HCT116 (cell line): ENCODE results near the gene FFAR4. TPM values are rescaled to one million over a fixed set of nuclear protein-coding genes. Genes with fewer than 3 reads are reported as not detected.

Experiments
- ATAC-seq: fragments of 200-7000 bp; cut with Tn5 transposase; 2 replicates; pipeline ENCODE4 v1.9.1; 2020; ENCODE audit warnings: mild to moderate bottlenecking, moderate library complexity
- BruUV-seq: library from RNA; stranded (reverse); fragments of 400-500 nt; replicated peaks from 2 replicates; lab custom pipeline; 2021; lab: Mats Ljungman, UMichigan
- CTCF ChIA-PET: fragments of 300-600 bp; sonication (Branson Sonifier 250); formaldehyde crosslinking; loops from one replicate; lab custom pipeline; 2021; ENCODE audit warnings: antibody characterized with exemption; lab: Charles Lee
- POLR2A ChIA-PET: fragments of 300-600, 350-600 bp; sonication (Branson Sonifier 250); formaldehyde crosslinking; loops from one replicate; lab custom pipeline; 2021; ENCODE audit warnings: antibody characterized with exemption; lab: Charles Lee
- RAD21 ChIA-PET, 2 experiments: fragments of 300-600 bp; sonication (Branson Sonifier 250); formaldehyde crosslinking; loops; one replicate each; lab custom pipeline; 2023; ENCODE audit warnings: low total read pairs in 2 of 2; ENCODE audit not compliant: uncharacterized antibody in 2 of 2, unreplicated experiment in 2 of 2, low non-redundant PET in 1 of 2; lab: Charles Lee
- DNase-seq: peaks from one replicate; pipeline ENCODE4 v3.0.0-alpha.2; 2010; ENCODE audit warnings: low read depth, low spot score
- H2AFZ ChIP-seq: fragments of 200-600 bp; shearing (Covaris generic), sonication (generic); 2 replicates; pipeline ENCODE4 v1.6.1; 2017; ENCODE audit warnings: low read depth, mixed run types, mixed read lengths, antibody characterized with exemption, low read length; ENCODE audit not compliant: poor library complexity, severe bottlenecking
- H3K27ac ChIP-seq: 2 replicates; pipeline ENCODE4 v1.5.1; 2012; ENCODE audit warnings: low read depth, low read length
- H3K27me3 ChIP-seq: fragments of 200-600 bp; sonication (generic); 2 replicates; pipeline ENCODE4 v1.6.1; 2016; ENCODE audit warnings: mixed run types, low read length, mixed read lengths; ENCODE audit not compliant: insufficient read depth
- H3K36me3 ChIP-seq, 2 experiments: fragments of 200-500 bp in 1 of 2; fragments of 200-600 bp in 1 of 2; sonication (Bioruptor generic) in 1 of 2; sonication (generic) in 1 of 2; 2 replicates each; pipeline versions ENCODE4 v1.5.1 to v1.6.1; 2014 to 2016; ENCODE audit warnings: low read length in 2 of 2, inconsistent platforms in 1 of 2, mixed read lengths in 1 of 2, mixed run types in 1 of 2; ENCODE audit not compliant: insufficient read depth in 2 of 2, control insufficient read depth in 1 of 2
- H3K4me1 ChIP-seq, 2 experiments: fragments of 200-600 bp in 1 of 2; sonication (generic) in 1 of 2; 2 replicates each; pipeline versions ENCODE4 v1.5.1 to v1.6.1; 2012 to 2017; ENCODE audit warnings: low read length in 2 of 2, inconsistent platforms in 1 of 2, mild to moderate bottlenecking in 1 of 2, mixed read lengths in 1 of 2, mixed run types in 1 of 2, moderate library complexity in 1 of 2; ENCODE audit not compliant: insufficient read depth in 2 of 2, control insufficient read depth in 1 of 2
- H3K4me2 ChIP-seq: fragments of 200-600 bp; sonication (generic); 2 replicates; pipeline ENCODE4 v1.6.1; 2017; ENCODE audit warnings: mixed run types, low read length, mixed read lengths
- H3K4me3 ChIP-seq, 2 experiments: fragments of 200-600 bp in 1 of 2; sonication (generic) in 1 of 2; replicated peaks in 1 of 2; 2 replicates each; pipeline ENCODE4 v1.5.1; 2011 to 2016; ENCODE audit warnings: low read length in 2 of 2, control low read depth in 1 of 2, low read depth in 1 of 2, mild to moderate bottlenecking in 1 of 2, mixed read lengths in 1 of 2, mixed run types in 1 of 2
- H3K79me2 ChIP-seq: fragments of 200-600 bp; sonication (generic); 2 replicates; pipeline ENCODE4 v1.6.1; 2017; ENCODE audit warnings: mild to moderate bottlenecking, mixed run types, low read length, moderate library complexity, mixed read lengths; ENCODE audit not compliant: insufficient read depth
- H3K9ac ChIP-seq: fragments of 200-600 bp; sonication (generic); 2 replicates; pipeline ENCODE4 v1.6.1; 2016; ENCODE audit warnings: low read length, mixed read lengths
- H3K9me2 ChIP-seq: fragments of 200-600 bp; sonication (generic), shearing (Covaris generic); 2 replicates; pipeline ENCODE4 v1.6.1; 2017; ENCODE audit warnings: mixed run types, mild to moderate bottlenecking, moderate library complexity; ENCODE audit not compliant: insufficient read depth
- H3K9me3 ChIP-seq, 2 experiments: fragments of 200-500 bp in 1 of 2; fragments of 200-600 bp in 1 of 2; sonication (Bioruptor generic) in 1 of 2; sonication (generic) in 1 of 2; 2 replicates each; pipeline ENCODE4 v1.6.1; 2014 to 2017; ENCODE audit warnings: low read length in 2 of 2, mixed read lengths in 2 of 2, inconsistent platforms in 1 of 2, low read depth in 1 of 2, mild to moderate bottlenecking in 1 of 2, mixed run types in 1 of 2, moderate library complexity in 1 of 2; ENCODE audit not compliant: control insufficient read depth in 1 of 2, insufficient read depth in 1 of 2
- H4K20me1 ChIP-seq: fragments of 200-600 bp; sonication (generic), shearing (Covaris generic); 2 replicates; pipeline ENCODE4 v1.6.1; 2017; ENCODE audit warnings: mixed run types, mild to moderate bottlenecking, moderate library complexity; ENCODE audit not compliant: insufficient read depth
- CBX3 ChIP-seq: IDR thresholded peaks from 2 replicates; pipeline ENCODE4 v1.6.1; 2012; ENCODE audit warnings: low read depth
- CEBPB ChIP-seq: IDR thresholded peaks from 2 replicates; pipeline ENCODE4 v1.6.1; 2012; ENCODE audit warnings: low read depth
- CTCF ChIP-seq, 3 experiments: fragments of 200-600 bp in 1 of 3; sonication (generic) in 1 of 3; IDR thresholded peaks in 2 of 3; conservative IDR thresholded peaks in 1 of 3; 2 replicates each; pipeline ENCODE4 v1.5.1; 2012 to 2017; ENCODE audit warnings: low read depth in 2 of 3, low read length in 2 of 3, antibody characterized with exemption in 1 of 3, borderline replicate concordance in 1 of 3, control low read depth in 1 of 3, mild to moderate bottlenecking in 1 of 3, mixed read lengths in 1 of 3, mixed run types in 1 of 3, moderate library complexity in 1 of 3; ENCODE audit not compliant: insufficient read depth in 1 of 3
- EGR1 ChIP-seq: IDR thresholded peaks from 2 replicates; pipeline ENCODE4 v1.6.1; 2012; ENCODE audit warnings: low read depth
- ELF1 ChIP-seq: IDR thresholded peaks from 2 replicates; pipeline ENCODE4 v1.6.1; 2012; ENCODE audit warnings: low read depth, borderline replicate concordance
- EZH2phosphoT487 ChIP-seq: fragments of 200-600 bp; IDR thresholded peaks from 2 replicates; pipeline ENCODE4 v1.6.1; 2018; ENCODE audit warnings: antibody characterized with exemption, borderline replicate concordance
- MAX ChIP-seq: IDR thresholded peaks from 2 replicates; pipeline ENCODE4 v1.6.1; 2012
- POLR2AphosphoS5 ChIP-seq: IDR thresholded peaks from 2 replicates; pipeline ENCODE4 v1.6.1; 2011; ENCODE audit warnings: mild to moderate bottlenecking, low read depth, low read length, moderate library complexity
- RAD21 ChIP-seq: IDR thresholded peaks from 2 replicates; pipeline ENCODE4 v1.6.1; 2012; ENCODE audit warnings: low read depth, mild to moderate bottlenecking
- SIN3A ChIP-seq: IDR thresholded peaks from 2 replicates; pipeline ENCODE4 v1.6.1; 2012; ENCODE audit warnings: low read depth
- SRF ChIP-seq: IDR thresholded peaks from 2 replicates; pipeline ENCODE4 v1.6.1; 2012; ENCODE audit warnings: low read depth
- TCF7L2 ChIP-seq: IDR thresholded peaks from 2 replicates; pipeline ENCODE4 v1.7.0; 2011; ENCODE audit warnings: borderline replicate concordance, inconsistent platforms; ENCODE audit not compliant: insufficient read depth, insufficient read length; ENCODE audit errors: extremely low read depth
- YY1 ChIP-seq: IDR thresholded peaks from 2 replicates; pipeline ENCODE4 v1.6.1; 2011; ENCODE audit warnings: low read length, low read depth, moderate library complexity, mild to moderate bottlenecking; ENCODE audit not compliant: insufficient replicate concordance; ENCODE audit errors: extremely low read depth
- ZFX ChIP-seq: fragments of 450-650 bp; IDR thresholded peaks from 2 replicates; pipeline ENCODE4 v1.6.1; 2017
- ZNF274 ChIP-seq: fragments of 200-500 bp; sonication (Bioruptor generic); IDR thresholded peaks from 2 replicates; pipeline ENCODE4 v1.6.1; 2014; ENCODE audit warnings: mild to moderate bottlenecking, low read depth, low read length, inconsistent platforms
- intact Hi-C: fragments of 100-400 bp; cut with micrococcal nuclease; formaldehyde crosslinking; loops from 2 replicates; pipeline ENCODE4 v1.10.0; 2022
- total RNA-seq: library from RNA; stranded (reverse); gene quantifications from one replicate; pipeline ENCODE4 v1.2.1, GENCODE V29; 2021; ENCODE audit not compliant: unreplicated experiment
- TF ChIP-seq, protein P1 (sequence below): IDR thresholded peaks from 2 replicates; pipeline ENCODE4 v1.6.1; 2012

FFAR4 gene
- total RNA-seq, 1 experiment from 2014 or later, result not detected

DNA sequence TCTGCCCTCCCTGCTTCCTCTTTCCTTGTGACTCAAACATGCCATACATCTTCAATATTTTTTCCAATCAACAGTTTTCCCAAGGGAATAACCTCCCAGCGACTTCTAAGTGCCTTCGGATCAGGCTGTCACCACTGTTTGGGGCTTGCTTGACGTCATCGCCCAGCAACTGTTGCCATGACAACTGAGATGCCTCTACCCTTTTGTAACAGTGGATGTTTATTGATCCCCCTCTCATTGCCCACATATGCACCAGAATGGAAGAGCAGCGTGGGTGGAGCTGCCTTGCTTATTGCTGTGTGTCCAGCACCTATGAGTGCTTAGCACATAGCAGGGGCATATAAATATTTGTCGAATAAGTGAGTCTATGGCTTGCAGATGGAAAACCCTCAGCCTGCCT lies 14.4 kb downstream of the FFAR4 start:
- ChIA-PET CTCF (no interaction called here), RAD21 (no interaction called here), POLR2A (no interaction called here)
- no peaks in the 10 kb centered on the region for H4K20me1 ChIP-seq
- H3K4me2 ChIP-seq, result no peak overlapping the region
- H3K9ac ChIP-seq, result no peak overlapping the region
- peaks cover 0 to 4% of the 10 kb centered on the region in 2 experiments; a peak in 1 of 4 replicates for H3K9me3 ChIP-seq
- no peaks in the 10 kb centered on the region for H3K36me3 ChIP-seq
- H3K9me2 ChIP-seq, result no peaks in the 10 kb centered on the region
- H3K27ac ChIP-seq, result no peak overlapping the region
- no peaks in the 10 kb centered on the region for H3K27me3 ChIP-seq
- TF ChIP-seq EZH2phosphoT487, result no peak
- no peak for TF ChIP-seq CTCF (IDR thresholded peaks at IDR 0.05 in 2 of 3, conservative IDR thresholded peaks at IDR 0.05 in 1 of 3; ENCODE audit: borderline replicate concordance in 1 of 3, insufficient read depth in 1 of 3, low read depth in 2 of 3, low read length in 2 of 3)
- TF ChIP-seq SRF, result no peak
- TF ChIP-seq EGR1, result no peak
- no peak for TF ChIP-seq TCF7L2
- TF ChIP-seq ZNF274, result no peak
- no peak for TF ChIP-seq MAX
- TF ChIP-seq ZFX, result no peak
- H3K4me3 ChIP-seq, result no peak overlapping the region
- ATAC-seq (no peak), DNase-seq (no peak)
- BruUV-seq, result no TSS peak
- H2AFZ ChIP-seq, result no peak overlapping the region
- no peaks in the 10 kb centered on the region for H3K79me2 ChIP-seq
- intact Hi-C loops, result no loop called here
- H3K4me1 ChIP-seq, result peaks cover 6 to 22% of the 10 kb centered on the region in 2 experiments; a peak in 2 of 4 replicates

DNA sequence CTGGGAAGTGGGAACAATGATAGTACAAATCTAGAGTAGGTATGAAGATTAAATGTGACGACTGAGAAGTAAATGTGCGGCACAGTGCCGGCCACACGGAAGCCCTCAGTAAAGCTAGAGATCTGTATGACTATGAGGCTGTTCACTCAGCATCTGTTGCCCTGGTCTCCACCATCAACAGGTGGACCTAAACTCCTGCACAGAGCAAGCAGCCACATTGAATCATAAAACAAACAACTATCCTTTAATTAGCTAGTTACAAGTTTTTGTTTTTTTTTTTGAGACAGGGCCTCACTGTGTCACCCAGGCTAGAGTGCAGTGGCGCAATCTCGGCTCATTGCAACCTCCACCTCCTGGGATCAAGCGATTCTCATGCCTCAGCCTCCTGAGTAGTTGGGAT lies 18.0 kb downstream of the FFAR4 start:
- ChIA-PET CTCF (interaction anchor here (1.6 kb wide), 1 partner anchor 30 kb away, joined by 3 read pairs; no protein-coding TSS in a partner anchor), RAD21 (no interaction called here), POLR2A (no interaction called here)
- H3K27ac ChIP-seq, result no peak overlapping the region
- H3K4me1 ChIP-seq, result peaks cover 0 to 2% of the 10 kb centered on the region in 2 experiments; a peak in 2 of 4 replicates
- no peak overlapping the region for H2AFZ ChIP-seq
- no peak for TF ChIP-seq ELF1
- TF ChIP-seq SRF, result no peak
- TF ChIP-seq CEBPB, result no peak
- TF ChIP-seq, protein P1, sequence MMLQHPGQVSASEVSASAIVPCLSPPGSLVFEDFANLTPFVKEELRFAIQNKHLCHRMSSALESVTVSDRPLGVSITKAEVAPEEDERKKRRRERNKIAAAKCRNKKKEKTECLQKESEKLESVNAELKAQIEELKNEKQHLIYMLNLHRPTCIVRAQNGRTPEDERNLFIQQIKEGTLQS, result no peak
- TF ChIP-seq EGR1, result no peak
- TF ChIP-seq POLR2AphosphoS5, result no peak
- TF ChIP-seq YY1, result no peak
- TF ChIP-seq ZNF274, result no peak
- TF ChIP-seq CTCF (IDR thresholded peaks at IDR 0.05 in 2 of 3, conservative IDR thresholded peaks at IDR 0.05 in 1 of 3; ENCODE audit: borderline replicate concordance in 1 of 3, insufficient read depth in 1 of 3, low read depth in 2 of 3, low read length in 2 of 3), result no peak
- no peak for TF ChIP-seq EZH2phosphoT487
- no peak for TF ChIP-seq RAD21
- TF ChIP-seq CBX3, result no peak
- no peak for TF ChIP-seq SIN3A
- no peaks in the 10 kb centered on the region for H3K27me3 ChIP-seq
- peaks cover 0 to 4% of the 10 kb centered on the region in 2 experiments; a peak in 1 of 4 replicates for H3K9me3 ChIP-seq
- no peaks in the 10 kb centered on the region for H4K20me1 ChIP-seq
- no peaks in the 10 kb centered on the region for H3K9me2 ChIP-seq
- DNase-seq (no peak), ATAC-seq (no peak)
- intact Hi-C loops, result no loop called here
- no TSS peak for BruUV-seq
- no peaks in the 10 kb centered on the region for H3K36me3 ChIP-seq
- no peak overlapping the region for H3K4me3 ChIP-seq
- H3K4me2 ChIP-seq, result no peak overlapping the region
- H3K79me2 ChIP-seq, result no peaks in the 10 kb centered on the region
- H3K9ac ChIP-seq, result no peak overlapping the region
